H1 (cell line): ENCODE data around the gene ABLIM1. TPM values are rescaled to one million over a fixed set of nuclear protein-coding genes. Genes with fewer than 3 reads are reported as not detected.

Source experiments
- CTCF ChIA-PET: fragments of 300-600 bp; sonication (Branson Sonifier 250); formaldehyde crosslinking; loops from one replicate; lab custom pipeline; 2021; ENCODE audit not compliant: partially characterized antibody; lab: Charles Lee
- POLR2A ChIA-PET: fragments of 300-600 bp; sonication (Branson Sonifier 250); formaldehyde crosslinking; loops from one replicate; lab custom pipeline; 2021; ENCODE audit warnings: inconsistent platforms; ENCODE audit not compliant: partially characterized antibody; lab: Charles Lee
- DNase-seq, 2 experiments: peaks; one replicate each; pipeline versions ENCODE4 v3.0.0 to v3.0.0-alpha.2; 2010 to 2022; ENCODE audit warnings: low spot score in 2 of 2, low read depth in 1 of 2, mixed read lengths in 1 of 2
- FAIRE-seq: peaks from 2 replicates; lab custom pipeline; 2011; peaks lifted over from hg19 to GRCh38; lab: Jason Lieb, UNC
- H2AFZ ChIP-seq: 2 replicates; pipeline ENCODE4 v1.8.1; 2012; ENCODE audit warnings: low read length, inconsistent platforms
- H2AK5ac ChIP-seq: 2 replicates; pipeline ENCODE4 v1.6.1; 2013; ENCODE audit warnings: low read depth, low read length
- H2BK120ac ChIP-seq: replicated peaks from 2 replicates; pipeline ENCODE3; 2013; ENCODE audit warnings: low read depth, low read length, inconsistent platforms
- H2BK12ac ChIP-seq: 2 replicates; pipeline ENCODE4 v1.6.1; 2013; ENCODE audit warnings: low read depth, low read length
- H2BK15ac ChIP-seq: 2 replicates; pipeline ENCODE4 v1.6.1; 2013; ENCODE audit warnings: low read length
- H2BK20ac ChIP-seq: 2 replicates; pipeline ENCODE4 v1.6.1; 2013; ENCODE audit warnings: low read length
- H2BK5ac ChIP-seq: 2 replicates; pipeline ENCODE4 v1.6.1; 2013; ENCODE audit warnings: low read depth, low read length
- H3K14ac ChIP-seq: 2 replicates; pipeline ENCODE4 v1.6.1; 2013; ENCODE audit warnings: inconsistent platforms; ENCODE audit not compliant: insufficient read length
- H3K18ac ChIP-seq: 2 replicates; pipeline ENCODE4 v1.6.1; 2013; ENCODE audit warnings: low read length; ENCODE audit errors: extremely low read depth
- H3K23ac ChIP-seq: 2 replicates; pipeline ENCODE4 v1.6.1; 2013; ENCODE audit warnings: inconsistent platforms; ENCODE audit not compliant: insufficient read length
- H3K23me2 ChIP-seq: 2 replicates; pipeline ENCODE4 v1.6.1; 2013; ENCODE audit warnings: low read depth, low read length
- H3K27ac ChIP-seq: 2 replicates; pipeline ENCODE4 v1.6.1; 2011; ENCODE audit warnings: low read depth, low read length, inconsistent platforms
- H3K27me3 ChIP-seq, 4 experiments: replicated peaks in 1 of 4; 1 replicate in 1 of 4; 2 replicates in 3 of 4; pipeline versions ENCODE4 v1.6.1 to v1.8.1; 2011 to 2013; ENCODE audit warnings: low read length in 3 of 4, mild to moderate bottlenecking in 3 of 4, inconsistent platforms in 2 of 4, mixed read lengths in 2 of 4, moderate library complexity in 1 of 4; ENCODE audit not compliant: control insufficient read depth in 3 of 4, insufficient read depth in 3 of 4; ENCODE audit errors: extremely low read depth in 1 of 4
- H3K36me3 ChIP-seq, 4 experiments: 2 replicates each; pipeline versions ENCODE4 v1.6.1 to v1.8.1; 2011 to 2013; ENCODE audit warnings: mild to moderate bottlenecking in 4 of 4, low read length in 3 of 4, moderate library complexity in 2 of 4, control low read depth in 1 of 4, inconsistent platforms in 1 of 4; ENCODE audit not compliant: insufficient read depth in 4 of 4, control insufficient read depth in 2 of 4
- H3K4ac ChIP-seq: replicated peaks from 2 replicates; pipeline ENCODE3; 2013; ENCODE audit warnings: low read length, low read depth, mixed read lengths, inconsistent platforms; ENCODE audit not compliant: insufficient read length
- H3K4me1 ChIP-seq, 4 experiments: replicated peaks in 1 of 4; 1 replicate in 1 of 4; 2 replicates in 3 of 4; pipeline versions ENCODE4 v1.6.1 to v1.8.1; 2011 to 2013; ENCODE audit warnings: low read length in 3 of 4, inconsistent platforms in 2 of 4, mixed read lengths in 1 of 4; ENCODE audit not compliant: insufficient read depth in 4 of 4, control insufficient read depth in 3 of 4
- H3K4me2 ChIP-seq, 2 experiments: 2 replicates each; pipeline versions ENCODE4 v1.6.1 to v1.8.1; 2011 to 2013; ENCODE audit warnings: low read depth in 2 of 2, low read length in 2 of 2, control low read depth in 1 of 2, inconsistent platforms in 1 of 2, mild to moderate bottlenecking in 1 of 2; ENCODE audit not compliant: insufficient read depth in 1 of 2
- H3K4me3 ChIP-seq, 4 experiments: fragments of 200-600, 300-600 bp in 1 of 4; sonication (generic), shearing (Covaris generic), sonication (Bioruptor Twin) in 1 of 4; 2 replicates each; pipeline versions ENCODE4 v1.5.1 to v1.8.1; 2011 to 2016; ENCODE audit warnings: low read length in 4 of 4, low read depth in 3 of 4, control low read depth in 2 of 4, inconsistent platforms in 2 of 4, mild to moderate bottlenecking in 2 of 4, mixed read lengths in 1 of 4, moderate library complexity in 1 of 4; ENCODE audit not compliant: insufficient read depth in 2 of 4; ENCODE audit errors: extremely low read depth in 1 of 4
- H3K56ac ChIP-seq: replicated peaks from 2 replicates; pipeline ENCODE3; 2013; ENCODE audit warnings: low read depth, mild to moderate bottlenecking, mixed read lengths, low read length, inconsistent platforms; ENCODE audit not compliant: insufficient read length
- H3K79me1 ChIP-seq: 2 replicates; pipeline ENCODE4 v1.6.1; 2013; ENCODE audit warnings: low read depth, low read length, control low read depth
- H3K79me2 ChIP-seq, 2 experiments: 2 replicates each; pipeline versions ENCODE4 v1.6.1 to v1.8.1; 2012 to 2013; ENCODE audit warnings: low read length in 2 of 2, mild to moderate bottlenecking in 2 of 2, inconsistent platforms in 1 of 2; ENCODE audit not compliant: insufficient read depth in 2 of 2, control insufficient read depth in 1 of 2
- H3K9ac ChIP-seq, 4 experiments: replicated peaks in 1 of 4; 1 replicate in 1 of 4; 2 replicates in 3 of 4; pipeline versions ENCODE4 v1.6.1 to v1.8.1; 2011 to 2013; ENCODE audit warnings: low read depth in 3 of 4, low read length in 3 of 4, control low read depth in 2 of 4, mild to moderate bottlenecking in 2 of 4, moderate library complexity in 2 of 4, inconsistent platforms in 1 of 4; ENCODE audit errors: extremely low read depth in 1 of 4
- H3K9me3 ChIP-seq, 2 experiments: 2 replicates each; pipeline versions ENCODE4 v1.6.1 to v1.8.1; 2012 to 2013; ENCODE audit warnings: mild to moderate bottlenecking in 2 of 2, moderate library complexity in 2 of 2, control low read depth in 1 of 2, inconsistent platforms in 1 of 2, low read depth in 1 of 2, low read length in 1 of 2, mixed read lengths in 1 of 2; ENCODE audit not compliant: insufficient read depth in 2 of 2
- H4K20me1 ChIP-seq, 2 experiments: replicated peaks in 1 of 2; 2 replicates each; pipeline versions ENCODE3 to v1.8.1; 2011 to 2013; ENCODE audit warnings: inconsistent platforms in 2 of 2, low read length in 2 of 2, mild to moderate bottlenecking in 1 of 2; ENCODE audit not compliant: insufficient read depth in 2 of 2, control insufficient read depth in 1 of 2
- H4K5ac ChIP-seq: 2 replicates; pipeline ENCODE4 v1.6.1; 2013; ENCODE audit warnings: low read length, low read depth, mixed read lengths, inconsistent platforms; ENCODE audit not compliant: insufficient read length
- H4K8ac ChIP-seq: 2 replicates; pipeline ENCODE4 v1.8.0; 2013; ENCODE audit warnings: mild to moderate bottlenecking, moderate library complexity, low read length, inconsistent platforms; ENCODE audit not compliant: insufficient read depth; ENCODE audit errors: extremely low read depth
- H4K91ac ChIP-seq: replicated peaks from 2 replicates; pipeline ENCODE3; 2013; ENCODE audit warnings: low read length, mixed read lengths, inconsistent platforms; ENCODE audit not compliant: insufficient read length
- BACH1 ChIP-seq: IDR thresholded peaks from 2 replicates; pipeline ENCODE4 v1.6.1; 2012; ENCODE audit warnings: low read length, improper control_type of control experiment
- CBX8 ChIP-seq: fragments of 300-800, 300-1000 bp; sonication (generic); IDR thresholded peaks from 2 replicates; pipeline ENCODE4 v1.7.1; 2016; ENCODE audit warnings: low read depth, low read length, borderline replicate concordance
- CHD1 ChIP-seq: IDR thresholded peaks from 2 replicates; pipeline ENCODE4 v1.6.1; 2012; ENCODE audit warnings: low read depth, low read length, improper control_type of control experiment
- MAFK ChIP-seq: IDR thresholded peaks from 2 replicates; pipeline ENCODE4 v1.6.1; 2012; ENCODE audit warnings: low read depth, mild to moderate bottlenecking, improper control_type of control experiment, low read length
- RXRA ChIP-seq: IDR thresholded peaks from 2 replicates; pipeline ENCODE4 v1.6.1; 2011; ENCODE audit warnings: low read depth, mild to moderate bottlenecking, low read length, moderate library complexity; ENCODE audit not compliant: insufficient read depth
- SIRT6 ChIP-seq: IDR thresholded peaks from one replicate; pipeline ENCODE4 v1.7.1; 2012; ENCODE audit warnings: low read length, inconsistent platforms
- TEAD4 ChIP-seq: IDR thresholded peaks from 2 replicates; pipeline ENCODE4 v1.6.1; 2012; ENCODE audit warnings: low read depth, low read length, inconsistent platforms, mixed read lengths
- WGBS, 2 experiments: shearing (Covaris generic) in 1 of 2; methylation state at CpG; one replicate each; pipeline versions ENCODE4 v1.1.6 to v1.1.7; 2013 to 2015; ENCODE audit warnings: low lambda C conversion rate in 2 of 2, mixed read lengths in 2 of 2, inconsistent platforms in 1 of 2, low coverage in 1 of 2, missing lambda C conversion rate in 1 of 2; ENCODE audit not compliant: insufficient replicate concordance in 2 of 2, insufficient coverage in 1 of 2, insufficient read length in 1 of 2; ENCODE audit errors: extremely low coverage in 1 of 2, missing lambda C conversion rate in 1 of 2; 5-methylcytosine and 5-hydroxymethylcytosine counted together
- polyA plus RNA-seq, 7 experiments: library from polyadenylated mRNA; depleted of rRNA in 3 of 7; stranded (reverse) in 5 of 7; unstranded in 2 of 7; fragments of >200 nt in 5 of 7; fragments of 200-250 nt in 2 of 7; gene quantifications; 1 replicate in 5 of 7; 2 replicates in 1 of 7; 4 replicates in 1 of 7; pipeline versions ENCODE4 v1.2.1 to v1.2.3, GENCODE V29; 2011 to 2013; ENCODE audit warnings: missing spikeins in 2 of 7, mixed read lengths in 2 of 7
- total RNA-seq: library from RNA; stranded (reverse); fragmentation: NEBNext Ultra II Directional; extraction: Animal tissue kit (Norgen Biotek cat#: 25700); gene quantifications from 2 replicates; pipeline ENCODE4 v1.2.1, GENCODE V29; 2021
- TF ChIP-seq, protein P1 (sequence below): IDR thresholded peaks from 2 replicates; pipeline ENCODE4 v1.6.1; 2011; ENCODE audit warnings: low read length, improper control_type of control experiment

Gene ABLIM1
- total and polyA plus RNA-seq, 2 of the 8 experiments (the other 6 are each of a cell fraction or from before 2014, with no cell fraction given) = 51.2 to 51.7 TPM

DNA sequence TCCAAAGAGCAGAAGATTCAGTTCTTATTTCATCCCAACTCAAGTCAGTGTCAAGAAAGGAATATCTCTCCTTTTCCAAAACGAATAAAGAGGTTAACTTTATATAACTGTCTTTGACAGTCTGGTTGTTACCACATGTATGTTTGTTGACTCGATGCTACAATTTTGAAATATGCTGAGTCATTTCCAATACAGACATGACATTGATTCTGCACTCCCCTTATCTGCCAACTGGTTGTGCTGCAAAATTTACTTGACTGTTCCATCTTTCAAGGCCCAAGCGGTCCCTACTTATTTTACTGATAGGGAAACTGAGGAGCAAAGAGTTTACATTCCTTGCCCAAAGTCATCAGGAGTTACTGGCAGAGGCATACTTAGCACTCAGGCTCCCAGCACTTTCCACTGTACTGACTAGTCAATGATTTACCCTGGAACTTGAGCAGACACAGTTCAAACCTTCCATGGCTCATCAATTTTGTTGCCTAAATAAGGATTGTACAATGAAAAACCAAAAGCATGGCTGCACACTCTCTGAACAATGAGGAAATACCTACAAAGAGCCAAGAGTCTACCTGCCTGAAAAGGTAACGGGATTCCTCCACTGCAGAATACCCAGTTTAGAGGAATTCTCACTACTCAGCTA lies 52.8 kb downstream of the ABLIM1 start:
- no peak for FAIRE-seq

More for the DNA sequence above, 52.8 kb downstream of the ABLIM1 start:
- Histone ChIP-seq H3K36me3 (no peaks in the 10 kb centered on the region), H2AK5ac (no peak overlapping the region), H2BK120ac (no peak overlapping the region), H2BK5ac (no peak overlapping the region), H2BK15ac (no peak overlapping the region), H3K23me2 (no peaks in the 10 kb centered on the region), H3K56ac (no peak overlapping the region), H3K4me1 (0 out of 7 replicates have a peak, but pooled peaks cover 0 to 2% (median 0%) of the 10 kb centered on the region in 4 experiments), H3K23ac (no peak overlapping the region), H3K27ac (no peak overlapping the region), H4K5ac (no peak overlapping the region), H4K91ac (no peak overlapping the region), H3K4me2 (no peak overlapping the region), H4K8ac (no peak overlapping the region), H2BK20ac (no peak overlapping the region), H3K27me3 (no peaks in the 10 kb centered on the region), H3K18ac (no peak overlapping the region), H3K4me3 (no peak overlapping the region), H2AFZ (0 out of 2 replicates have a peak overlapping the region, but pooled peaks have one; percentile 46), H3K79me1 (no peaks in the 10 kb centered on the region), H3K9ac (no peak overlapping the region), H2BK12ac (no peak overlapping the region), H4K20me1 (no peaks in the 10 kb centered on the region), H3K79me2 (no peaks in the 10 kb centered on the region), H3K4ac (no peak overlapping the region), H3K14ac (no peak overlapping the region), H3K9me3 (no peaks in the 10 kb centered on the region)
- WGBS, 2 experiments = 84% methylated on average over 4 of the region's 4 CpGs; no CpG with 5 or more reads in 1 of the 2 experiments
- ChIA-PET CTCF (interaction anchor here (1.4 kb wide), 1 partner anchor 181 kb away, joined by 4 read pairs; no protein-coding TSS in a partner anchor), POLR2A (interaction anchor here (1.3 kb wide), 1 partner anchor 12 kb away, joined by 3 read pairs; no protein-coding TSS in a partner anchor)
- DNase-seq = no peak
- TF ChIP-seq, protein P1, sequence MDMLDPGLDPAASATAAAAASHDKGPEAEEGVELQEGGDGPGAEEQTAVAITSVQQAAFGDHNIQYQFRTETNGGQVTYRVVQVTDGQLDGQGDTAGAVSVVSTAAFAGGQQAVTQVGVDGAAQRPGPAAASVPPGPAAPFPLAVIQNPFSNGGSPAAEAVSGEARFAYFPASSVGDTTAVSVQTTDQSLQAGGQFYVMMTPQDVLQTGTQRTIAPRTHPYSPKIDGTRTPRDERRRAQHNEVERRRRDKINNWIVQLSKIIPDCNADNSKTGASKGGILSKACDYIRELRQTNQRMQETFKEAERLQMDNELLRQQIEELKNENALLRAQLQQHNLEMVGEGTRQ = no peak
- TF ChIP-seq CHD1 (no peak), RXRA (no peak), BACH1 (peak; percentile 80), MAFK (0 out of 2 replicates have a peak, but pooled peaks have one; percentile 26), CBX8 (no peak), SIRT6 (no peak), TEAD4 (no peak)
